Thymus (tissue), 11 donors: ENCODE results near the gene ATP13A3. TPM values are rescaled to one million over a fixed set of nuclear protein-coding genes. Genes with fewer than 3 reads are reported as not detected.

Experiments used
- DNase-seq, 9 donors: peaks; one replicate each; pipeline ENCODE4 v3.0.0-alpha.2; 2013; ENCODE audit warnings: low spot score in 9 of 9, low read depth in 6 of 9, missing footprints in 1 of 9
- H3K27ac ChIP-seq, 2 donors: one replicate each; pipeline ENCODE4 v1.5.1; 2013; ENCODE audit warnings: control low read depth in 1 of 2, low read depth in 1 of 2, low read length in 1 of 2, mild to moderate bottlenecking in 1 of 2, moderate library complexity in 1 of 2
- H3K27me3 ChIP-seq, 2 donors: one replicate each; pipeline ENCODE4 v1.5.1; 2013; ENCODE audit warnings: low read length in 1 of 2; ENCODE audit not compliant: control insufficient read depth in 2 of 2, insufficient read depth in 1 of 2
- H3K36me3 ChIP-seq, 2 donors: one replicate each; pipeline ENCODE4 v1.5.1; 2013; ENCODE audit warnings: low read length in 1 of 2, mild to moderate bottlenecking in 1 of 2, moderate library complexity in 1 of 2; ENCODE audit not compliant: control insufficient read depth in 2 of 2, insufficient read depth in 2 of 2
- H3K4me1 ChIP-seq, 2 donors: one replicate each; pipeline ENCODE4 v1.5.1; 2013; ENCODE audit warnings: low read length in 2 of 2; ENCODE audit not compliant: control insufficient read depth in 2 of 2, insufficient read depth in 2 of 2
- H3K4me3 ChIP-seq, 2 donors: one replicate each; pipeline ENCODE4 v1.5.1; 2013; ENCODE audit warnings: low read length in 2 of 2, control low read depth in 1 of 2, mild to moderate bottlenecking in 1 of 2
- H3K9me3 ChIP-seq, 2 donors: one replicate each; pipeline ENCODE4 v1.5.1; 2013; ENCODE audit warnings: low read length in 1 of 2, mild to moderate bottlenecking in 1 of 2; ENCODE audit not compliant: control insufficient read depth in 2 of 2, insufficient read depth in 1 of 2
- WGBS: extraction: QIAGEN DNeasy Blood & Tissue Kit; methylation state at CpG from one replicate; pipeline ENCODE4 v1.1.7; 2013; 5-methylcytosine and 5-hydroxymethylcytosine counted together
- polyA plus RNA-seq: library from polyadenylated mRNA; stranded (reverse); fragments of 200-250 nt; gene quantifications from one replicate; pipeline ENCODE4 v1.2.3, GENCODE V29; 2013
- total RNA-seq: library from RNA; stranded (reverse); fragments of 120-200 nt; gene quantifications from one replicate; pipeline ENCODE4 v1.2.4, GENCODE V29; 2013
- donor health status: healthy.

Gene ATP13A3
- total and polyA plus RNA-seq, 2 donors: 18.9 to 40.1 TPM

DNA sequence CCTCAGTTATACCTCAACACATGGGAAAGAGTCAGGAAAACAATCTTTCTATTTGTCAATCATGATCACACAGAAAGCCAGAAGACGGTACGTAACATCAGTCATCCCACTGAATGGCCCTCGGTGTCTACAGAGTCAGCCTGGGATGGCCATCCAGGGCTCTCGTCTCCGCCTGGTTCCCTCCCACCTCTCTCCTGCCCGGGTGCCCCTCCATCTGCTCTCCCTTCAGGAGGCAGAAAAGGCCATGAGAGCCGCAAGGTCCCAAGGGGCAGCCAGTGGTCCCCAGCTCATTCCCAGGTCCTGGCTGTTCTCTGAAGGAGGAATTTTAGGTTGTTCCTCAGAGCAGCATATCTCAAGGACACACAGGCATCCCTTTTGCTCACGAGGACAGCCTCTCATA lies 112.9 kb downstream of the ATP13A3 start:
- no peak for DNase-seq
- 81% methylated on average over 8 of the region's 8 CpGs for WGBS
- H3K9me3 ChIP-seq: no peaks in the 10 kb centered on the region
- H3K27ac ChIP-seq: no peak overlapping the region
- H3K27me3 ChIP-seq: peaks cover 3 to 66% of the 10 kb centered on the region in 2 donors
- H3K4me1 ChIP-seq: no peaks in the 10 kb centered on the region
- no peak overlapping the region for H3K4me3 ChIP-seq
- H3K36me3 ChIP-seq: no peaks in the 10 kb centered on the region

DNA sequence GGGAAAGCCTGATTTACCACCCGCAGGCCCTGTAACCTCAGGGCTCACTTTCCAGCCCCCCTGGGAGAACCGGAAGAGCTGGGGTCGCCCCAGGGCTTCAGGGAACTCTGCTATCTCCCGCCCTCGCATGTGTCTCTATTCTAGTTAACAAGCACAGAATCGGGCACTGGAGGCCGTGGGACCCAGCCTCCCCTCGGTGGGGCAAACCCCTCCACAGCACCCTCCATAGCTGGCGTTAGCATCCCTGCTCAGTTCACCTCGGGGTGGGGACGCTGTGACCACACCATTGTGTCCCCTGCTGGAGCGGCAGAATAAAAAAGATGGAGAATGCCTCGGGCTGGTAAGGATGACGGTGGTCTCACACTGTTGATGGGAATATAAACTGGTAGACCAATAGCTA lies 113.8 kb downstream of the ATP13A3 start:
- Histone ChIP-seq H3K27me3 (peaks cover 3 to 69% of the 10 kb centered on the region in 2 donors), H3K36me3 (no peaks in the 10 kb centered on the region), H3K9me3 (peaks cover 0 to 3% of the 10 kb centered on the region in 2 donors), H3K27ac (no peak overlapping the region), H3K4me3 (no peak overlapping the region), H3K4me1 (peaks cover 0 to 8% of the 10 kb centered on the region in 2 donors)
- WGBS: 95% methylated on average over 14 of the region's 14 CpGs
- no peak for DNase-seq

DNA sequence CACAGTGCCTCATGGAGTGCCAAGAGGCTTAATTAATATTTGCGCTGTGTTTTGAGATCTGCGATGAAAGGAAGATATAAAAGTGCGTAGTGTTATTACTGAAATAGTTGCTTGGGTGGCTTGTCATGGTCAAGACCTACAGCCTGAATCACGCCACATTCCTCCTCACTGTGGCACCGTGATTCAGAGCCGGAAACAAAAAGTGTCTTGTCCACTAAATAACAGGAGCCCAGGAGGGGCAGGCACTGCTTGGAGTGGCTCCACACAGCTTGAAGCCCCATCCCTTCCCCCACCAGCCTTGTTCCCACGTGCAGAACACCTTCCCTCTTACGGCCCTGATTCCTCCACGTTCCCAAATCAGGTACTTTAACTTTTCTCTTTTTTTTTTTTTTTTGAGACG lies 116.0 kb downstream of the ATP13A3 start:
- H3K27ac ChIP-seq: no peak overlapping the region
- DNase-seq: no peak
- peaks cover 0 to 9% of the 10 kb centered on the region in 2 donors for H3K4me1 ChIP-seq
- H3K27me3 ChIP-seq: peaks cover 3 to 66% of the 10 kb centered on the region in 2 donors
- 92% methylated on average over 10 of the region's 10 CpGs for WGBS
- peaks cover 1 to 3% of the 10 kb centered on the region in 2 donors for H3K9me3 ChIP-seq
- H3K36me3 ChIP-seq: no peaks in the 10 kb centered on the region
- H3K4me3 ChIP-seq: no peak overlapping the region

DNA sequence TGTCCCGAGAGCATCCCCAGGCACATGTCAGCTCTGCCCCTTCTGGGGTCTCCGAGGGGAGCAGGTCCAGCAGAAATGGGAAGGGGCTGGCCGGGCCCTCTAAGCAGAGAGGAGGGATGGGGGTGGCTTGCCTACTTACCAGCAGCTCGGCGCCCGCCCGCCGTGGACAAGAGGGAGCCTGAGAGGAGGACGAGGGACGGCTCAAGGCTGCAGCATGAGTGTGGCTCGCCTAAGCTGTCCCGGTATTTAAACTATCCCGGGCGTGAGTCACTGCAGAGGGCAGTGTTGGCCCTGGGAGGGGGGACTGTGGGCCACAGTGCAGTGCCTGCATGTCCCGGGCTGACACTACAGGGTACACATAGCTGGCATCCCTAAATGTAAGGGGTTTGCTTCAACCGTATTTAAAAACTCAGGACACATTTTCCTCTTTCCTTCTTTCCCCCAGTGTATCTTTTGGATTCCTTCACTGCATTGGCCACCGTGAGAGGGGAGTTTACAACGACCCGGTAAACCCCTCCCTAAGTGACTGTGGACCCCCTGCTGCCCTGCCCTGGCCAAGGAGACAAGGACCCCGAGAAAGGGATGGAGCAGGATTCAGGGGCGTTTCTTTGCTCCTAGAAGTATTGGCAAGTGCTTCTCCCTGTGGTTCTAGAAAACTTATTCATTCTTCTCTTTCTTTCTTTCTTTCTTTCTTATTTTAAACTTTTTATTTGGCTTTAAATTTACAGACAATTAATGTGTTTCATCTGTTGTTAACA lies 117.1 kb downstream of the ATP13A3 start, which contains the start of gene LRRC15:
Gene LRRC15, minus strand, starts transcription at position 222 of the 758 bp plus-strand sequence. CDS start 8,700 bp downstream, outside the sequence.
- no peak for DNase-seq
- WGBS: 37% methylated on average over 21 of the region's 21 CpGs
- H3K27ac ChIP-seq: no peak within 1 kb of the TSS
- H3K9me3 ChIP-seq: peaks cover 1 to 3% of the 10 kb centered on the region in 2 donors
- H3K4me3 ChIP-seq: no peak within 1 kb of the TSS
- H3K36me3 ChIP-seq: no peaks in the 10 kb centered on the region
- H3K4me1 ChIP-seq: peaks cover 0 to 9% of the 10 kb centered on the region in 2 donors
- H3K27me3 ChIP-seq: peaks cover 3 to 66% of the 10 kb centered on the region in 2 donors

DNA sequence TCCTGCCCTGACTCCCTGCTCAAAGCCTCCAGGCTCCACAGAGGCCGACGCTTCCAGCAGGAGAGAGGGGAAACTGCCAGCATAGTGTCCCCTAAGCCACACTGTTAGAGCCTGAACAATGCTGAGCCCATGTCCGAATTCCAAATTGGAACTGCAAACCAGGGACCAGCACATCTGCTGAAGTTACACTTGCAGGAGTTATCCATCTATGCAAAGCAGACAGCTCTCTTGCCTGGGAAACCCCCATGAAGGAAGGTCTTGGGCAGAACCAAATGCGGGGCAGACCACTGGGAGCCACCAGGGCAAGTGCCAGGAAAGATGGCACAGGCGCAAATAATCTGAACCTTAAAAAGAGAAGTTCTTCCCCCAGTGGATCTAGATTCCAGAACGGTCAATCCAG lies 117.9 kb downstream of the ATP13A3 start:
- 91% methylated on average over 6 of the region's 6 CpGs for WGBS
- H3K27me3 ChIP-seq: peaks cover 3 to 67% of the 10 kb centered on the region in 2 donors

DNA sequence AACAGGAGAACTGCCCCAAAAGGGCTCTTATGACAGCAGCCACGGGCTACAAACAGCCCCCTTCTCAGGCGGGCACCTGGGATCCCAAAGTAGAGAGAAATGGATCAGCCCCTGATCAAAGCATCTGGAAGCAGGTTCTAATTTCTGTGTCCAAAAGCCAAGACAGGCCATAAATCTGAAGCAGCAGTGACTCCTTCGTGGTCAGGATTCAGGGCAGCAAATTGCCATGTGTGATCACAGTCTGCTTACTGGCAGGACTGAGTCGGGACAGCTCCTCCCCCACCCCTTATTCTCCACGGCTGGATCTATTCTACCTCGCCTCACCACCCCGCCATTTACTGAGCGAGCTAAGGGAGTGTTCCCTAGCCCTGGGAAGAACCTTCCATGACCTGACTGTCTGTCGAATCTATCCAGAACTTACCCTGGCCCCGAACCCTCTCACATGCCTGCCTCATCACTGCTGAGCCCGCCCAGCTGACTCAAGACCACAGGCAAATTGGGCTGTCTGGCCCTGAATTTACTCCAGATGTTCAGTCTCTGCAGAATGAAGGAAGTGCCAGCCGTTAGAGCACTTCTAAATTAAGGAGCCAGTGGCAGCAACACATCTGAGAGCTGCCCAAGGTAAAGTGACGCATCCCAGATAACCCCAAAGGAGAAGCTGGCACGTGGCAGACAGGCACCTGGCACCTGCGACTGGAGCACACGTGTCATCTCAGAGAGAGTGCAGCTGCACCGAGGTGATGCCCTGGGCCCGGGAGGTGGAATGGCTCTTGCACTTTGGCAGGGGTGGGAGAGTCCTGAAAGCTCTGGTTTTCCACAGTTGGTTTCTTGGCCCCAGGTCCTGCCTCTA lies 118.6 kb downstream of the ATP13A3 start:
- no peaks in the 10 kb centered on the region for H3K36me3 ChIP-seq
- no peak overlapping the region for H3K27ac ChIP-seq
- 46% methylated on average over 18 of the region's 18 CpGs for WGBS
- H3K4me1 ChIP-seq: peaks cover 0 to 9% of the 10 kb centered on the region in 2 donors
- DNase-seq: peak in 2 of 9 donors; percentile 17 to 43
- peaks cover 3 to 66% of the 10 kb centered on the region in 2 donors for H3K27me3 ChIP-seq
- no peak overlapping the region for H3K4me3 ChIP-seq
- peaks cover 1 to 3% of the 10 kb centered on the region in 2 donors for H3K9me3 ChIP-seq

More for the DNA sequence above, 117.9 kb downstream of the ATP13A3 start:
- no peak overlapping the region for H3K4me3 ChIP-seq
- H3K4me1 ChIP-seq: peaks cover 0 to 9% of the 10 kb centered on the region in 2 donors
- no peak for DNase-seq
- H3K36me3 ChIP-seq: no peaks in the 10 kb centered on the region
- H3K27ac ChIP-seq: no peak overlapping the region
- peaks cover 1 to 3% of the 10 kb centered on the region in 2 donors for H3K9me3 ChIP-seq

DNA sequence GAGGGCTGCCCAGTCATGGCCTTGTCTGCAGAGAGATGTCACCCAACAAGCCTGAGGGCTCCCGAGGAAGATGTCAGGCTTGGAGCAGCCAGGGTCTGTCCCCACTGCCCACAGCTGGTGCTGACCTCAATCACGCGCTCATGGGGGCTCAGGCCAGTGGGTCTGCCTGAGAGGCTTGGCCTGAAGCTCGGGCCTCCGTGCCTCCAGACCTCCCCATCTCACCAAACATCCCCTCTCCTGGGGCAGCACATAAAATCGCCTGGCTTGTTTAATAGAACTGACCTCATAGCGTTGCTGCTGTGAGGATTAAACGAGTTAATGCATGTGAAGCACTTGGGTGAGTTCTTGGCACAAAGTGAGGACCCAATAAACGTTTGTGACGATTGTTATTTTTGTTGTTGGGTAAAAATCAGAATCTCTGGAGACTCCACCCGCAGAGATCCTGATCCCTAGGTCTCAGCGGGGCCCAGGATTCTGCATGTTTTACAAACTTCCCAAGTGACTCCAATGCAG lies 120.8 kb downstream of the ATP13A3 start:
- peaks cover 3 to 54% of the 10 kb centered on the region in 2 donors for H3K27me3 ChIP-seq
- no peak overlapping the region for H3K4me3 ChIP-seq
- no peak for DNase-seq
- peaks cover 1 to 3% of the 10 kb centered on the region in 2 donors for H3K9me3 ChIP-seq
- WGBS: 95% methylated on average over 12 of the region's 12 CpGs
- H3K4me1 ChIP-seq: peaks cover 0 to 9% of the 10 kb centered on the region in 2 donors
- no peaks in the 10 kb centered on the region for H3K36me3 ChIP-seq
- no peak overlapping the region for H3K27ac ChIP-seq

DNA sequence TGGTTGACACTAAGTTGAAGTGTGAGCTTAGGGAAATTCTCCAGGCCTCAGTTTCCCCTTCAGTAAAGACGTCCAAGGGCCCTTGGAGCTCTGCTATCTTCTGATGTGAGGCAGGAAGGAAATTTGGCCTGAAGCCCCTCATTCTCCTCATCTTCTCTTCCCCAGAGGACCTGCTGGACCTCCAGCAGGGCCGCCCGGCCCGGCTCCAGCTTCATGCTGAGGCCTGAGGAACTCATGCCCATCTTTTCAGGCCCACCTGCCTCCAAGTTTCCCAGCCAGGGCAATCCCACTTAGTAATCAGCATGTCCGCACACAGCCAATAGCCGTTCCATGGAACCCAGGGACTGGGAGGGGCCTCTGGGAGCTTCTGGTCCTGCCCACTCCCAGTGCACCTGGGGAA lies 121.3 kb downstream of the ATP13A3 start:
- H3K27ac ChIP-seq: no peak overlapping the region
- H3K9me3 ChIP-seq: peaks cover 1 to 7% of the 10 kb centered on the region in 2 donors
- peaks cover 3 to 49% of the 10 kb centered on the region in 2 donors for H3K27me3 ChIP-seq
- H3K4me1 ChIP-seq: peaks cover 0 to 9% of the 10 kb centered on the region in 2 donors
- WGBS: 95% methylated on average over 6 of the region's 6 CpGs
- H3K36me3 ChIP-seq: no peaks in the 10 kb centered on the region
- H3K4me3 ChIP-seq: no peak overlapping the region
- no peak for DNase-seq
